Measurements from ENCODE around the gene SLC35E2B.
"Not testable (repeated sequence)": the region's sequence is repeated elsewhere in the genome, so short reads cannot be mapped to it uniquely, and the experiment has no call there.

The SLC35E2B gene

GRCh38 chr1:1662830-1663560 is 29.6 kb downstream of the SLC35E2B start:
- not testable (repeated sequence) for H3K27ac ChIP-seq (ENCODE audit: low read depth, low read length); H3K27me3 ChIP-seq (ENCODE audit: control insufficient read depth in 1 of 2, insufficient read depth in 2 of 2, low read length in 2 of 2); H3K4me3 ChIP-seq (ENCODE audit: low read depth in 1 of 2, low read length in 2 of 2); H3K4me1 ChIP-seq (ENCODE audit: control insufficient read depth in 1 of 2, insufficient read depth in 2 of 2, low read length in 2 of 2); H3K9ac ChIP-seq (ENCODE audit: low read depth in 1 of 2, low read length in 2 of 2); H3K9me3 ChIP-seq (ENCODE audit: control insufficient read depth in 1 of 2, low read length in 2 of 2)
- H3K36me3 ChIP-seq (ENCODE audit: control insufficient read depth in 1 of 2, insufficient read depth in 2 of 2, low read length in 2 of 2), result peaks cover 7 to 19% of the 10 kb centered on the region in 2 donors

- not testable (repeated sequence) for H3K4me3 ChIP-seq (ENCODE audit: low read depth in 1 of 2, low read length in 2 of 2); H3K9me3 ChIP-seq (ENCODE audit: control insufficient read depth in 1 of 2, low read length in 2 of 2); H3K27me3 ChIP-seq (ENCODE audit: control insufficient read depth in 1 of 2, insufficient read depth in 2 of 2, low read length in 2 of 2); H3K27ac ChIP-seq (ENCODE audit: low read depth, low read length); H3K9ac ChIP-seq (ENCODE audit: low read depth in 1 of 2, low read length in 2 of 2); H3K4me1 ChIP-seq (ENCODE audit: control insufficient read depth in 1 of 2, insufficient read depth in 2 of 2, low read length in 2 of 2)
- H3K36me3 ChIP-seq (ENCODE audit: control insufficient read depth in 1 of 2, insufficient read depth in 2 of 2, low read length in 2 of 2), result peaks cover 7 to 16% of the 10 kb centered on the region in 2 donors
These were observed 30.2 kb downstream of the SLC35E2B start for GRCh38 chr1:1662392-1662791.

- Histone ChIP-seq H3K36me3 (ENCODE audit: control insufficient read depth in 1 of 2, insufficient read depth in 2 of 2, low read length in 2 of 2) (peaks cover 5 to 26% of the 10 kb centered on the region in 2 donors), H3K9ac (ENCODE audit: low read depth in 1 of 2, low read length in 2 of 2) (peak within 1 kb of the TSS; percentile 68 to 74), H3K4me3 (ENCODE audit: low read depth in 1 of 2, low read length in 2 of 2) (peak within 1 kb of the TSS; percentile 72 to 76), H3K27ac (ENCODE audit: low read depth, low read length) (peak within 1 kb of the TSS; percentile 100)
- H3K27me3 ChIP-seq (ENCODE audit: control insufficient read depth in 1 of 2, insufficient read depth in 2 of 2, low read length in 2 of 2); H3K9me3 ChIP-seq (ENCODE audit: control insufficient read depth in 1 of 2, low read length in 2 of 2); H3K4me1 ChIP-seq (ENCODE audit: control insufficient read depth in 1 of 2, insufficient read depth in 2 of 2, low read length in 2 of 2): not testable (repeated sequence)
These were observed 33.7 kb downstream of the SLC35E2B start, which contains the start of gene CDK11B for GRCh38 chr1:1658583-1659549. Gene CDK11B, minus strand, starts transcription at chr1:1659004. Its CDS starts 1,519 bp downstream, at chr1:1657485.

GRCh38 chr1:1648265-1648664 is 44.3 kb downstream of the SLC35E2B start:
- not testable (repeated sequence) for H3K4me3 ChIP-seq (ENCODE audit: low read depth in 1 of 2, low read length in 2 of 2); H3K9me3 ChIP-seq (ENCODE audit: control insufficient read depth in 1 of 2, low read length in 2 of 2); H3K27me3 ChIP-seq (ENCODE audit: control insufficient read depth in 1 of 2, insufficient read depth in 2 of 2, low read length in 2 of 2)
- Histone ChIP-seq H3K9ac (ENCODE audit: low read depth in 1 of 2, low read length in 2 of 2) (peak overlapping the region in 1 of 2 donors; percentile 2), H3K36me3 (ENCODE audit: control insufficient read depth in 1 of 2, insufficient read depth in 2 of 2, low read length in 2 of 2) (peaks cover 0 to 39% of the 10 kb centered on the region in 2 donors), H3K27ac (ENCODE audit: low read depth, low read length) (peak overlapping the region; percentile 77), H3K4me1 (ENCODE audit: control insufficient read depth in 1 of 2, insufficient read depth in 2 of 2, low read length in 2 of 2) (peaks cover 0 to 17% of the 10 kb centered on the region in 2 donors)

GRCh38 chr1:1647567-1648241 is 44.9 kb downstream of the SLC35E2B start:
- Histone ChIP-seq H3K9ac (ENCODE audit: low read depth in 1 of 2, low read length in 2 of 2) (peak overlapping the region in 1 of 2 donors; percentile 2), H3K27ac (ENCODE audit: low read depth, low read length) (peak overlapping the region; percentile 77), H3K36me3 (ENCODE audit: control insufficient read depth in 1 of 2, insufficient read depth in 2 of 2, low read length in 2 of 2) (peaks cover 0 to 36% of the 10 kb centered on the region in 2 donors), H3K4me1 (ENCODE audit: control insufficient read depth in 1 of 2, insufficient read depth in 2 of 2, low read length in 2 of 2) (peaks cover 0 to 17% of the 10 kb centered on the region in 2 donors)
- not testable (repeated sequence) for H3K27me3 ChIP-seq (ENCODE audit: control insufficient read depth in 1 of 2, insufficient read depth in 2 of 2, low read length in 2 of 2); H3K9me3 ChIP-seq (ENCODE audit: control insufficient read depth in 1 of 2, low read length in 2 of 2); H3K4me3 ChIP-seq (ENCODE audit: low read depth in 1 of 2, low read length in 2 of 2)

GRCh38 chr1:1646326-1646725 is 46.3 kb downstream of the SLC35E2B start:
- H3K4me3 ChIP-seq (ENCODE audit: low read depth in 1 of 2, low read length in 2 of 2); H3K9ac ChIP-seq (ENCODE audit: low read depth in 1 of 2, low read length in 2 of 2); H3K9me3 ChIP-seq (ENCODE audit: control insufficient read depth in 1 of 2, low read length in 2 of 2); H3K27ac ChIP-seq (ENCODE audit: low read depth, low read length); H3K27me3 ChIP-seq (ENCODE audit: control insufficient read depth in 1 of 2, insufficient read depth in 2 of 2, low read length in 2 of 2): not testable (repeated sequence)
- H3K4me1 ChIP-seq (ENCODE audit: control insufficient read depth in 1 of 2, insufficient read depth in 2 of 2, low read length in 2 of 2), result peaks cover 0 to 17% of the 10 kb centered on the region in 2 donors
- peaks cover 0 to 24% of the 10 kb centered on the region in 2 donors for H3K36me3 ChIP-seq (ENCODE audit: control insufficient read depth in 1 of 2, insufficient read depth in 2 of 2, low read length in 2 of 2)

- not testable (repeated sequence) for H3K4me3 ChIP-seq (ENCODE audit: low read depth in 1 of 2, low read length in 2 of 2); H3K27me3 ChIP-seq (ENCODE audit: control insufficient read depth in 1 of 2, insufficient read depth in 2 of 2, low read length in 2 of 2); H3K9ac ChIP-seq (ENCODE audit: low read depth in 1 of 2, low read length in 2 of 2); H3K27ac ChIP-seq (ENCODE audit: low read depth, low read length); H3K9me3 ChIP-seq (ENCODE audit: control insufficient read depth in 1 of 2, low read length in 2 of 2); H3K4me1 ChIP-seq (ENCODE audit: control insufficient read depth in 1 of 2, insufficient read depth in 2 of 2, low read length in 2 of 2)
- H3K36me3 ChIP-seq (ENCODE audit: control insufficient read depth in 1 of 2, insufficient read depth in 2 of 2, low read length in 2 of 2), result peaks cover 0 to 13% of the 10 kb centered on the region in 2 donors
These were observed 51.7 kb downstream of the SLC35E2B start for GRCh38 chr1:1640711-1641461.

GRCh38 chr1:1640081-1640480 is 52.5 kb downstream of the SLC35E2B start:
- peaks cover 0 to 13% of the 10 kb centered on the region in 2 donors for H3K36me3 ChIP-seq (ENCODE audit: control insufficient read depth in 1 of 2, insufficient read depth in 2 of 2, low read length in 2 of 2)
- H3K9me3 ChIP-seq (ENCODE audit: control insufficient read depth in 1 of 2, low read length in 2 of 2); H3K9ac ChIP-seq (ENCODE audit: low read depth in 1 of 2, low read length in 2 of 2); H3K27me3 ChIP-seq (ENCODE audit: control insufficient read depth in 1 of 2, insufficient read depth in 2 of 2, low read length in 2 of 2); H3K27ac ChIP-seq (ENCODE audit: low read depth, low read length); H3K4me3 ChIP-seq (ENCODE audit: low read depth in 1 of 2, low read length in 2 of 2); H3K4me1 ChIP-seq (ENCODE audit: control insufficient read depth in 1 of 2, insufficient read depth in 2 of 2, low read length in 2 of 2): not testable (repeated sequence)

GRCh38 chr1:1639368-1639767 is 53.2 kb downstream of the SLC35E2B start:
- not testable (repeated sequence) for H3K27me3 ChIP-seq (ENCODE audit: control insufficient read depth in 1 of 2, insufficient read depth in 2 of 2, low read length in 2 of 2); H3K4me3 ChIP-seq (ENCODE audit: low read depth in 1 of 2, low read length in 2 of 2); H3K9me3 ChIP-seq (ENCODE audit: control insufficient read depth in 1 of 2, low read length in 2 of 2); H3K9ac ChIP-seq (ENCODE audit: low read depth in 1 of 2, low read length in 2 of 2); H3K4me1 ChIP-seq (ENCODE audit: control insufficient read depth in 1 of 2, insufficient read depth in 2 of 2, low read length in 2 of 2); H3K27ac ChIP-seq (ENCODE audit: low read depth, low read length)
- H3K36me3 ChIP-seq (ENCODE audit: control insufficient read depth in 1 of 2, insufficient read depth in 2 of 2, low read length in 2 of 2), result peaks cover 0 to 13% of the 10 kb centered on the region in 2 donors
